HUES6 (cell line): ENCODE data around the gene CBX1.
"Not testable (repeated sequence)": the region's sequence is repeated elsewhere in the genome, so short reads cannot be mapped to it uniquely, and the experiment has no call there.

ENCODE experiments used
- H3K27ac ChIP-seq: 2 replicates; pipeline ENCODE4 v1.7.0; 2013; ENCODE audit warnings: low read depth, mild to moderate bottlenecking, low read length, inconsistent platforms
- H3K27me3 ChIP-seq: 2 replicates; pipeline ENCODE4 v1.6.1; 2013; ENCODE audit warnings: low read length; ENCODE audit not compliant: control insufficient read depth, insufficient read depth
- H3K36me3 ChIP-seq: 2 replicates; pipeline ENCODE4 v1.6.1; 2013; ENCODE audit warnings: low read length; ENCODE audit not compliant: control insufficient read depth, insufficient read depth
- H3K4me1 ChIP-seq: 2 replicates; pipeline ENCODE4 v1.6.1; 2013; ENCODE audit warnings: low read length; ENCODE audit not compliant: control insufficient read depth, insufficient read depth
- H3K4me3 ChIP-seq: 2 replicates; pipeline ENCODE4 v1.5.1; 2013; ENCODE audit warnings: low read depth, low read length
- H3K9ac ChIP-seq: one replicate; pipeline ENCODE4 v1.6.1; 2013; ENCODE audit warnings: mild to moderate bottlenecking, low read length
- H3K9me3 ChIP-seq: 2 replicates; pipeline ENCODE4 v1.6.1; 2013; ENCODE audit warnings: low read depth, low read length; ENCODE audit not compliant: control insufficient read depth, insufficient read depth

Gene CBX1

GRCh38 chr17:48070195-48070594 lies 31.1 kb downstream of the CBX1 start:
- Histone ChIP-seq H3K4me3 (no peak overlapping the region), H3K27me3 (no peaks in the 10 kb centered on the region), H3K9me3 (no peaks in the 10 kb centered on the region), H3K9ac (no peak overlapping the region), H3K4me1 (peaks cover 9% of the 10 kb centered on the region), H3K36me3 (peaks cover 82% of the 10 kb centered on the region), H3K27ac (no peak overlapping the region)

GRCh38 chr17:48068491-48068961 lies 32.8 kb downstream of the CBX1 start:
- H3K9me3 ChIP-seq = no peaks in the 10 kb centered on the region
- H3K4me3 ChIP-seq = no peak overlapping the region
- H3K27ac ChIP-seq = no peak overlapping the region
- peaks cover 83% of the 10 kb centered on the region for H3K36me3 ChIP-seq
- peaks cover 9% of the 10 kb centered on the region for H3K4me1 ChIP-seq
- H3K9ac ChIP-seq = no peak overlapping the region
- no peaks in the 10 kb centered on the region for H3K27me3 ChIP-seq

- H3K9me3 ChIP-seq, H3K27me3 ChIP-seq, H3K4me1 ChIP-seq, H3K27ac ChIP-seq, H3K9ac ChIP-seq, H3K4me3 ChIP-seq: not testable (repeated sequence)
- peaks cover 83% of the 10 kb centered on the region for H3K36me3 ChIP-seq
Observed at GRCh38 chr17:48067808-48068207, 33.5 kb downstream of the CBX1 start.

GRCh38 chr17:48067245-48067644 lies 34.0 kb downstream of the CBX1 start:
- Histone ChIP-seq H3K9ac (no peak overlapping the region), H3K36me3 (peaks cover 86% of the 10 kb centered on the region), H3K27me3 (no peaks in the 10 kb centered on the region), H3K4me1 (peaks cover 9% of the 10 kb centered on the region), H3K4me3 (no peak overlapping the region), H3K27ac (no peak overlapping the region), H3K9me3 (no peaks in the 10 kb centered on the region)

GRCh38 chr17:48066656-48067055 lies 34.6 kb downstream of the CBX1 start:
- Histone ChIP-seq H3K9me3 (no peaks in the 10 kb centered on the region), H3K27ac (no peak overlapping the region), H3K4me1 (peaks cover 9% of the 10 kb centered on the region), H3K27me3 (no peaks in the 10 kb centered on the region), H3K36me3 (peaks cover 86% of the 10 kb centered on the region), H3K9ac (no peak overlapping the region), H3K4me3 (no peak overlapping the region)

GRCh38 chr17:48066192-48066591 lies 35.1 kb downstream of the CBX1 start:
- no peak overlapping the region for H3K4me3 ChIP-seq
- no peaks in the 10 kb centered on the region for H3K9me3 ChIP-seq
- H3K9ac ChIP-seq = no peak overlapping the region
- peaks cover 9% of the 10 kb centered on the region for H3K4me1 ChIP-seq
- no peak overlapping the region for H3K27ac ChIP-seq
- H3K27me3 ChIP-seq = no peaks in the 10 kb centered on the region
- H3K36me3 ChIP-seq = peaks cover 85% of the 10 kb centered on the region

GRCh38 chr17:48064638-48065037 lies 36.6 kb downstream of the CBX1 start:
- peaks cover 9% of the 10 kb centered on the region for H3K4me1 ChIP-seq
- H3K27ac ChIP-seq = no peak overlapping the region
- no peaks in the 10 kb centered on the region for H3K27me3 ChIP-seq
- H3K4me3 ChIP-seq = no peak overlapping the region
- no peak overlapping the region for H3K9ac ChIP-seq
- peaks cover 84% of the 10 kb centered on the region for H3K36me3 ChIP-seq
- no peaks in the 10 kb centered on the region for H3K9me3 ChIP-seq

GRCh38 chr17:48062273-48062672 lies 39.0 kb downstream of the CBX1 start:
- H3K27me3 ChIP-seq = no peaks in the 10 kb centered on the region
- no peak overlapping the region for H3K4me3 ChIP-seq
- H3K4me1 ChIP-seq = peaks cover 9% of the 10 kb centered on the region
- no peak overlapping the region for H3K9ac ChIP-seq
- no peak overlapping the region for H3K27ac ChIP-seq
- H3K36me3 ChIP-seq = peaks cover 92% of the 10 kb centered on the region
- no peaks in the 10 kb centered on the region for H3K9me3 ChIP-seq

GRCh38 chr17:48060249-48060648 lies 41.0 kb downstream of the CBX1 start:
- H3K9ac ChIP-seq = no peak overlapping the region
- peaks cover 16% of the 10 kb centered on the region for H3K4me1 ChIP-seq
- no peak overlapping the region for H3K27ac ChIP-seq
- H3K4me3 ChIP-seq = no peak overlapping the region
- H3K9me3 ChIP-seq = no peaks in the 10 kb centered on the region
- no peaks in the 10 kb centered on the region for H3K27me3 ChIP-seq
- peaks cover 88% of the 10 kb centered on the region for H3K36me3 ChIP-seq

GRCh38 chr17:48059125-48059668 lies 42.1 kb downstream of the CBX1 start:
- 0 out of 2 replicates have a peak overlapping the region, but pooled peaks have one; percentile 32 for H3K27ac ChIP-seq
- no peaks in the 10 kb centered on the region for H3K27me3 ChIP-seq
- H3K36me3 ChIP-seq = peaks cover 78% of the 10 kb centered on the region
- no peak overlapping the region for H3K9ac ChIP-seq
- H3K4me3 ChIP-seq = no peak overlapping the region
- peaks cover 19% of the 10 kb centered on the region for H3K4me1 ChIP-seq
- H3K9me3 ChIP-seq = no peaks in the 10 kb centered on the region

GRCh38 chr17:48058393-48059124 lies 42.7 kb downstream of the CBX1 start:
- no peaks in the 10 kb centered on the region for H3K9me3 ChIP-seq
- no peaks in the 10 kb centered on the region for H3K27me3 ChIP-seq
- no peak overlapping the region for H3K9ac ChIP-seq
- H3K36me3 ChIP-seq = peaks cover 73% of the 10 kb centered on the region
- no peak overlapping the region for H3K27ac ChIP-seq
- H3K4me1 ChIP-seq = peaks cover 25% of the 10 kb centered on the region
- H3K4me3 ChIP-seq = no peak overlapping the region
